ENCODE data around the gene SHQ1.

Gene SHQ1

DNA sequence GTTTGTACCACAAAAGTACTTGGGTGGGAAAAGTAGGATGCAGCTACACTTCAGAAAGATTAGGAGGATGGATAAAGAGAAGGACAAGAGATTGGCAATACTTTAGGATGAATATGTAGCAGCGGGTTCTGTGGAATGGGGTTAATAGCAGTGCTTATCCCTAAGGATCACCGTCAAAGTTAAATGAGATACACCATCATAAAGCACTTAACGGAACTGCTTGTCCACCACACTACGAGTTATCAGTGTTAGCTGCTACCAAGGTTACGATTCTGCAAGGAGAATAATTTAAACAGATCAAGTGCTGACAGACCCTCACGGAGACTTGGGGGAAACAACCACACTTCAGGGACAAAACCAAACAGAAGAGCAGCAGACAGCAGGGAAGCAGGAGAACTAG lies 963 bp downstream of the SHQ1 start:
- DNase-seq (ENCODE audit: low read depth), result no peak
- H3K4me3 ChIP-seq (ENCODE audit: low read depth, low read length), result peak overlapping the region; percentile 91
- TF ChIP-seq, protein P1, sequence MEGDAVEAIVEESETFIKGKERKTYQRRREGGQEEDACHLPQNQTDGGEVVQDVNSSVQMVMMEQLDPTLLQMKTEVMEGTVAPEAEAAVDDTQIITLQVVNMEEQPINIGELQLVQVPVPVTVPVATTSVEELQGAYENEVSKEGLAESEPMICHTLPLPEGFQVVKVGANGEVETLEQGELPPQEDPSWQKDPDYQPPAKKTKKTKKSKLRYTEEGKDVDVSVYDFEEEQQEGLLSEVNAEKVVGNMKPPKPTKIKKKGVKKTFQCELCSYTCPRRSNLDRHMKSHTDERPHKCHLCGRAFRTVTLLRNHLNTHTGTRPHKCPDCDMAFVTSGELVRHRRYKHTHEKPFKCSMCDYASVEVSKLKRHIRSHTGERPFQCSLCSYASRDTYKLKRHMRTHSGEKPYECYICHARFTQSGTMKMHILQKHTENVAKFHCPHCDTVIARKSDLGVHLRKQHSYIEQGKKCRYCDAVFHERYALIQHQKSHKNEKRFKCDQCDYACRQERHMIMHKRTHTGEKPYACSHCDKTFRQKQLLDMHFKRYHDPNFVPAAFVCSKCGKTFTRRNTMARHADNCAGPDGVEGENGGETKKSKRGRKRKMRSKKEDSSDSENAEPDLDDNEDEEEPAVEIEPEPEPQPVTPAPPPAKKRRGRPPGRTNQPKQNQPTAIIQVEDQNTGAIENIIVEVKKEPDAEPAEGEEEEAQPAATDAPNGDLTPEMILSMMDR (IDR thresholded peaks at IDR 0.05; ENCODE audit: low read depth, low read length, missing control alignments), result no peak

DNA sequence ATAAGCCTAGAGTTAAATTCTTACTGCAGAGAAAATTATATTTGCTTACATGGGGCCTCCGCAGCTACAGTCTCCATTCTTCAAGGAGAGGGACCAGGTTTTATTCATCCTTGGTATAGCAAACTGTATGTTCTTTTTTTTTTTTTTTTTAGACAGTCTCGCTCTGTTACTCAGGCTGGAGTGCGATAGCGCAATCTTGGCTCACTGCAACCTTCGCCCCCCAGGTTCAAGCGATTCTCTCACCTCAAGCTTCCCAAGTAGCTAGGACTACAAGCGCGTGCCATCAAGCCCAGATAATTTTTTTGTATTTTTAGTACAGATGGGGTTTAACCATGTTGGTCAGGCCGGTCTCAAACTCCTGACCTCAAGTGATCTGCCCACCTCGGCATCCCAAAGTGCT lies 2.1 kb downstream of the SHQ1 start:
- H3K4me3 ChIP-seq (ENCODE audit: low read depth, low read length), result no peak overlapping the region; the same call in 1 of the 2 replicates

DNA sequence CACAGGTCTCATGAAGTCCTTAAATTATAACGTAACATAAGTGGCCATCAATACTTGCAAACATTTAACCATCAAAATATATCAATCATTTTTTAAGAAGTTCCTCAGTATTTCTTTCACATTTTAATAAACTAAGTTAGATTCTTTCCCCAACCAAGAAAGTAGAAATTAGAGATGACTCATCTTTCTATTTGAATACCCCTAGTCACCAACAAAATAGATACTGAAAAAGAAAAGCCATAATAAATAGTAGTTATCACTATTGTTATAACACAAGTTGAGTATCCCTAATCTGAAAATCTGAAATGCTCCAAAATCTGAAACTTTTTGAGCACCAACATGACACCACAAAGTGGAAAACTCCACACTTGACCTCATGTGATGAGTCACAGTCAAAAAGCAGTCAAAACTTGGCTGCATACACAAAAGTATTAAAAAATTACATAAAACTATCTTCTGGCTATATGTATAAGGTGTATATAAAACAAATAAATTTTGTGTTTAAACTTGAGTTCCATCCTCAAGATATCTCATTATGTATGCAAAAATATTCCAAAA lies 3.7 kb downstream of the SHQ1 start:
- DNase-seq (ENCODE audit: low read depth), result no peak

More for the DNA sequence above, 2.1 kb downstream of the SHQ1 start:
- DNase-seq (ENCODE audit: low read depth), result no peak
- TF ChIP-seq, protein P1 (IDR thresholded peaks at IDR 0.05; ENCODE audit: low read depth, low read length, missing control alignments), result no peak

DNA sequence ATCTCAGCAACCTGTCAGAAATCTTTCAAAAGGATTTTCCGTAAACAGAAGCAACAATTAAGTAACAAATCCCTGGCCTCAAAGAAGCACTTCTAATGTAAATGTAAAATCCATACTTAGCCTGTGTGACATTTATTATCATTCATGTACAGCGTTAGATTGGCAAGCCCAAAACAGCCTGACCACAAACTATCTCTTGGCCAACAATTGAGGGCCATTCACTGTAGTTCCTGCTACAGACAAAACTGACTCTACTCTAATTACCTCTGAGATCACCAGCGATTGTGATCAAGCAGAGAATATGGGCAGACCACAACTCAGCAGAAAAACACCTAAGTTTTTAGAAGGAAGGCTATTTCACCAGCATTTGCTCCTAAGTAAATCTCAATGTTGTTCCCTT lies 9.2 kb downstream of the SHQ1 start:
- H3K4me3 ChIP-seq (ENCODE audit: low read depth, low read length), result no peak overlapping the region
- TF ChIP-seq, protein P1 (IDR thresholded peaks at IDR 0.05; ENCODE audit: low read depth, low read length, missing control alignments), result no peak
- DNase-seq (ENCODE audit: low read depth), result no peak

More for the DNA sequence above, 3.7 kb downstream of the SHQ1 start:
- no peak overlapping the region for H3K4me3 ChIP-seq (ENCODE audit: low read depth, low read length)
- TF ChIP-seq, protein P1 (IDR thresholded peaks at IDR 0.05; ENCODE audit: low read depth, low read length, missing control alignments), result no peak

DNA sequence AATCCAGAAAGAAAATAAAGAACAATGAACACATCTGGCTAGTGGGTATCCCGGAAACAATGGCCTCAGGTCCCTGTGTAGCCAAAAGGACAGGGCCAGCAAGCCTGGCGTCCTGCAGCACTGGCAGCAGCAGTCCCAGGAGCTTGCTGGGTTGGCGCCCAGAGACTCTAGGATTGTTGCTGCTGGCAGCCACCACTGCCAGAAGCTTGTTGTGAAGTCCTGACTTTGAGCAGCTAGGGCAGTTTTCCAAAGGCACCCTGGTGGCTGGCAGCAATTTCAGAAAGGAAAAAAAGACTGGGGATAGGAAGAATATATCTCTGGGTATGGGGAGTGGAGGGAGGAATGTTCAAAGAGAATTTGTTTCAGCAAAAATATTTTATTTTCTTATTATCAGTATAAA lies 11.3 kb downstream of the SHQ1 start:
- DNase-seq (ENCODE audit: low read depth), result no peak
- H3K4me3 ChIP-seq (ENCODE audit: low read depth, low read length), result no peak overlapping the region
- TF ChIP-seq, protein P1 (IDR thresholded peaks at IDR 0.05; ENCODE audit: low read depth, low read length, missing control alignments), result no peak

DNA sequence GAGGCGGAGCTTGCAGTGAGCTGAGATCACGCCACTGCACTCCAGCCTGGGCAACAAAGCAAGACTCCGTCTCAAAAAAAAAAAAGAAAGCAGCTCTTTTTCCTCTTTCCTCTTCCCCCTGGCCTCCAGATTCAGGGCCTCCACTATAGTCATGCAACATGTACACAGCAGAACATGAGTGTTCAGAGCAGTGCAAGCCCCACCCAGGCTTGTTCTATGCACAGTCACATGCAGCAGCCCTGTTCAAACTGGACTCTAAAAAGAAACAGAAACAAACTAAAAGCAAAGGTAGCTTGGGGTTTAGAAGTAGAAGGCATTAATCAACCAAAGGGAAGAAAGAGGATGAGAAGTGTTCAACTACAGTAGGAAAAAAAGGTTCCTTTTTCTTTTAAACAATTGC lies 11.8 kb downstream of the SHQ1 start:
- TF ChIP-seq, protein P1 (IDR thresholded peaks at IDR 0.05; ENCODE audit: low read depth, low read length, missing control alignments), result no peak

More for the DNA sequence above, 11.8 kb downstream of the SHQ1 start:
- no peak overlapping the region for H3K4me3 ChIP-seq (ENCODE audit: low read depth, low read length)
- DNase-seq (ENCODE audit: low read depth), result no peak
